WTC11 (cell line): ENCODE results near the gene HLA-E. TPM values are rescaled to one million over a fixed set of nuclear protein-coding genes. Genes with fewer than 3 reads are reported as not detected.
A peak's percentile ranks its signal among the peaks of the same experiment; 100 is the strongest.
"Not testable (repeated sequence)": the region's sequence is repeated elsewhere in the genome, so short reads cannot be mapped to it uniquely, and the experiment has no call there.

Source experiments
- ATAC-seq: fragments of 200-7000 bp; cut with Tn5 transposase; 2 replicates; pipeline ENCODE4 v1.10.0; 2021; ENCODE audit warnings: mild to moderate bottlenecking, moderate library complexity
- CTCF ChIA-PET: fragments of 300-600 bp; sonication (Branson Sonifier 250); formaldehyde crosslinking; loops from one replicate; lab custom pipeline; 2021; ENCODE audit warnings: antibody characterized with exemption; lab: Charles Lee
- POLR2A ChIA-PET: fragments of 350-600 bp; sonication (Branson Sonifier 250); formaldehyde crosslinking; loops from one replicate; lab custom pipeline; 2021; ENCODE audit warnings: antibody characterized with exemption; lab: Charles Lee
- DNase-seq: peaks from one replicate; pipeline ENCODE4 v3.0.0; 2021; ENCODE audit warnings: low spot score
- H3K27ac Mint-ChIP-seq: 2 replicates; pipeline ENCODE4 v1.8.0; 2021; ENCODE audit warnings: mixed read lengths
- H3K27me3 Mint-ChIP-seq: 2 replicates; pipeline ENCODE4 v1.8.0; 2021; ENCODE audit warnings: low read depth, mild to moderate bottlenecking, moderate library complexity, mixed read lengths
- H3K36me3 Mint-ChIP-seq: 2 replicates; pipeline ENCODE4 v1.8.0; 2021; ENCODE audit warnings: mixed read lengths
- H3K4me1 Mint-ChIP-seq: 2 replicates; pipeline ENCODE4 v1.8.0; 2022; ENCODE audit warnings: mixed read lengths
- H3K4me3 Mint-ChIP-seq: 2 replicates; pipeline ENCODE4 v1.8.0; 2021; ENCODE audit warnings: mild to moderate bottlenecking, moderate library complexity, mixed read lengths
- H3K9me3 Mint-ChIP-seq: 2 replicates; pipeline ENCODE4 v1.8.0; 2021; ENCODE audit warnings: mixed read lengths
- CTCF ChIP-seq: fragments of 200-600 bp; IDR thresholded peaks from 2 replicates; pipeline ENCODE4 v1.8.0; 2022; ENCODE audit warnings: antibody characterized with exemption
- E2F5 ChIP-seq: sonication (generic); formaldehyde crosslinking; IDR thresholded peaks from 2 replicates; pipeline ENCODE4 v1.8.1; 2022; ENCODE audit warnings: mild to moderate bottlenecking, moderate library complexity, missing genetic modification reagents
- GABPB1 ChIP-seq: sonication (generic); formaldehyde crosslinking; IDR thresholded peaks from 2 replicates; pipeline ENCODE4 v1.8.1; 2023; ENCODE audit warnings: mild to moderate bottlenecking, missing genetic modification reagents
- IRF1 ChIP-seq: sonication (generic); formaldehyde crosslinking; IDR thresholded peaks from 2 replicates; pipeline ENCODE4 v1.8.0; 2023; ENCODE audit warnings: missing genetic modification reagents
- NFATC4 ChIP-seq: fragments of 250-450 bp; sonication (Bioruptor Pico); IDR thresholded peaks from 2 replicates; pipeline ENCODE4 v1.9.0; 2021; ENCODE audit warnings: mild to moderate bottlenecking
- PRRX2 ChIP-seq: fragments of 250-450 bp; sonication (Bioruptor Pico); IDR thresholded peaks from 2 replicates; pipeline ENCODE4 v1.8.0; 2021; ENCODE audit warnings: mild to moderate bottlenecking
- RELA ChIP-seq: sonication (generic); formaldehyde crosslinking; IDR thresholded peaks from 2 replicates; pipeline ENCODE4 v1.8.1; 2022; ENCODE audit warnings: missing genetic modification reagents, mild to moderate bottlenecking, borderline replicate concordance
- ZMAT4 ChIP-seq: fragments of 250-450 bp; sonication (Bioruptor Pico); IDR thresholded peaks from 2 replicates; pipeline ENCODE4 v1.9.0; 2021; ENCODE audit warnings: mild to moderate bottlenecking
- ZNF281 ChIP-seq: sonication (generic); formaldehyde crosslinking; IDR thresholded peaks from 2 replicates; pipeline ENCODE4 v1.8.0; 2023; ENCODE audit warnings: mild to moderate bottlenecking, missing genetic modification reagents
- ZSCAN18 ChIP-seq: fragments of 250-450 bp; sonication (Bioruptor Pico); IDR thresholded peaks from 2 replicates; pipeline ENCODE4 v2.1.2; 2022; ENCODE audit warnings: mild to moderate bottlenecking, moderate library complexity
- total RNA-seq: library from RNA; stranded (reverse); gene quantifications from 3 replicates; pipeline ENCODE4 v1.2.3, GENCODE V29; 2021

The HLA-E gene
- total RNA-seq, 1 experiment from 2014 or later, result 44.7 TPM

- POLR2A ChIA-PET, H3K9me3 Mint-ChIP-seq, H3K27me3 Mint-ChIP-seq, H3K27ac Mint-ChIP-seq, ATAC-seq, DNase-seq, H3K4me3 Mint-ChIP-seq, H3K4me1 Mint-ChIP-seq: not testable (repeated sequence)
- H3K36me3 Mint-ChIP-seq, result peaks cover 26% of the 10 kb centered on the region
- CTCF ChIA-PET, result interaction anchor here (1.4 to 2.0 kb wide), 3 partner anchors 9 to 50 kb away, joined by 9 to 13 read pairs (median 11); no protein-coding TSS in a partner anchor
Measured at GRCh38 chr6:30491291-30491953, 2.1 kb downstream of the HLA-E start.

GRCh38 chr6:30491991-30492952 lies 3.0 kb downstream of the HLA-E start:
- ATAC-seq (no peak), DNase-seq (no peak)
- no peak for TF ChIP-seq NFATC4 (CRISPR knock-in tag)
- no peak for TF ChIP-seq ZNF281 (CRISPR knock-in tag)
- TF ChIP-seq ZMAT4 (CRISPR knock-in tag), result no peak
- TF ChIP-seq E2F5 (CRISPR knock-in tag), result no peak
- no peak for TF ChIP-seq PRRX2 (CRISPR knock-in tag)
- TF ChIP-seq RELA (CRISPR knock-in tag), result no peak
- no peak for TF ChIP-seq GABPB1 (CRISPR knock-in tag)
- TF ChIP-seq ZSCAN18 (CRISPR knock-in tag), result no peak
- H3K27me3 Mint-ChIP-seq, result no peaks in the 10 kb centered on the region
- CTCF ChIA-PET, result interaction anchor here (1.2 to 2.5 kb wide), 5 partner anchors 8 to 53 kb away, joined by 5 to 21 read pairs (median 18); no protein-coding TSS in a partner anchor
- POLR2A ChIA-PET, result no interaction called here
- H3K36me3 Mint-ChIP-seq, result peaks cover 26% of the 10 kb centered on the region
- H3K4me1 Mint-ChIP-seq, result peaks cover 8% of the 10 kb centered on the region
- 0 out of 2 replicates have a peak overlapping the region, but pooled peaks have one; percentile 6 for H3K4me3 Mint-ChIP-seq
- no peaks in the 10 kb centered on the region for H3K9me3 Mint-ChIP-seq
- no peak overlapping the region for H3K27ac Mint-ChIP-seq

GRCh38 chr6:30493643-30494250 lies 4.4 kb downstream of the HLA-E start:
- Mint-ChIP-seq H3K4me3 (no peak overlapping the region), H3K4me1 (peaks cover 8% of the 10 kb centered on the region), H3K27me3 (no peaks in the 10 kb centered on the region; the same call in 1 of the 2 replicates)

More at GRCh38 chr6:30493643-30494250, 4.4 kb downstream of the HLA-E start:
- Mint-ChIP-seq H3K9me3 (no peaks in the 10 kb centered on the region), H3K27ac (no peak overlapping the region), H3K36me3 (peaks cover 29% of the 10 kb centered on the region)
- ATAC-seq (peak; percentile 38), DNase-seq (peak; percentile 79)
- POLR2A ChIA-PET, result interaction anchor here (0.6 kb wide), 3 partner anchors 27 to 251 kb away, joined by 3 to 5 read pairs (median 3); partner anchors contain the start of gene IER3
- TF ChIP-seq CTCF (peak; percentile 39; the same call in 1 of the 2 replicates), IRF1 (CRISPR knock-in tag) (no peak)
- CTCF ChIA-PET, result interaction anchor here (0.6 to 2.5 kb wide), 21 partner anchors 8 to 237 kb away, joined by 3 to 21 read pairs (median 5); partner anchors contain the start of genes ABCF1 and MRPS18B
